Activated CD4-positive, alpha-beta T cell treated with anti-CD3 and anti-CD28 coated beads, Interleukin-2, Interleukin-4, amounts not matched to agents 100 ng/mL and 50 ng/mL, durations not matched to agents 16 hours and 8 hours (primary cell): ENCODE results near the gene FOXL3.
"Not testable (repeated sequence)": the region's sequence is repeated elsewhere in the genome, so short reads cannot be mapped to it uniquely, and the experiment has no call there.

ENCODE experiments used
- DNase-seq: peaks from one replicate; pipeline ENCODE4 v3.0.0-alpha.2; 2020; ENCODE audit warnings: low spot score

Gene FOXL3

DNA sequence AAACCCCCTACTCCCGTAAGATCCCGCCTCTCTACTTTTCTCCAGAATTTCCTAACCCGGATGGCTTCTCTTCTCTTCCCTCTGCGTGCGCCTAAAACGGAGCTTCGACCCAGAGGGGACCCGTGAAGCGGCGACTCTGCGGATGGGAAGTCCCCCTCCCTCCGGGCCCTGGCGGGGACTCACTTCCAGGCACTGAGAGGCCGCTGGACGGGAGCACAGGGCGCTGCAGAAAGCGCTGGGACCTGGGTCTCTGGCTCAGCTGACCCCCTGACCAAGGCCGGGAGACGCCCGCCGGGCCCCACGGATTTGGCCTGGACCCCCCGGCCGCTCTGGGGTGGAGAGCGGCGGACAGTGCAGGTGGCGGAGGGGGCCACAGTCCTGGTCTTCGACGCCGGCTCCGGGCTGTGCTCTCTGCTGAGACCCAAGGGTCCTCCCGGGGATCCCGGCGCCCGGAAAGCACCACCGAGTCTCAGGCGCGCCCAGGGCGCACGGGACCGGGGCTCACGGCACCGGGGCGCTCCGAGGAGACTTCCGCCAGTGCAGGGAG lies 688 bp upstream of the FOXL3 start:
- DNase-seq, result no peak

DNA sequence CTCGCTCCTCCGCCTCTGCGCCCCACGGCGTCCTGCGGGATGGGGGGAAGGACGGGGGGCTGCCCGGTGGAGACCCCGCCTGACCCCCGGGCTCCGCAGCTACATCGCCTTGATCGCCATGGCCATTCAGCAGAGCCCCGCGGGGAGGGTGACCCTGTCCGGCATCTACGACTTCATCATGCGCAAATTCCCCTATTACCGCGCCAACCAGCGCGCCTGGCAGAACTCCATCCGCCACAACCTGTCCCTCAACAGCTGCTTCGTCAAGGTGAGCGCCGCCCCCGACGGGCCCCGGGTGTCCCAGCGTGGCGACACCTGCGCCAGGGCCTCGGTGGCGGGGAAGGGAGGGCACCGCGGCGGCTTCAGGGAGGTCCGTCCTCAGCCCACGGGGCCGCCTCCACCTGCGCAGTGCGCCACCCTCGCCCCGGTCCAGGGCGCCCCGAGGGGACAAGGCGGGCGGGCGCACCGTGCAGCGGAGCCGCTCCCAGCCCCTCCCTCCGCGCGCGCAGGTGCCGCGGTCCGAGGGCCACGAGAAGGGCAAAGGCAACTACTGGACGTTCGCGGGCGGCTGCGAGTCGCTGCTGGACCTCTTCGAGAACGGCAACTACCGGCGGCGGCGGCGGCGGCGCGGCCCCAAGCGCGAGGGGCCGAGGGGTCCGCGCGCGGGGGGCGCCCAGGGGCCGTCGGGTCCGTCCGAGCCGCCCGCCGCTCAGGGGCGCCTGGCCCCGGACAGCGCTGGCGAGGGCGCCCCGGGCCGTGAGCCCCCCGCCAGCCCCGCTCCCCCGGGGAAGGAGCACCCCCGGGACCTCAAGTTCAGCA lies 793 bp downstream of the FOXL3 start:
- DNase-seq, result no peak

DNA sequence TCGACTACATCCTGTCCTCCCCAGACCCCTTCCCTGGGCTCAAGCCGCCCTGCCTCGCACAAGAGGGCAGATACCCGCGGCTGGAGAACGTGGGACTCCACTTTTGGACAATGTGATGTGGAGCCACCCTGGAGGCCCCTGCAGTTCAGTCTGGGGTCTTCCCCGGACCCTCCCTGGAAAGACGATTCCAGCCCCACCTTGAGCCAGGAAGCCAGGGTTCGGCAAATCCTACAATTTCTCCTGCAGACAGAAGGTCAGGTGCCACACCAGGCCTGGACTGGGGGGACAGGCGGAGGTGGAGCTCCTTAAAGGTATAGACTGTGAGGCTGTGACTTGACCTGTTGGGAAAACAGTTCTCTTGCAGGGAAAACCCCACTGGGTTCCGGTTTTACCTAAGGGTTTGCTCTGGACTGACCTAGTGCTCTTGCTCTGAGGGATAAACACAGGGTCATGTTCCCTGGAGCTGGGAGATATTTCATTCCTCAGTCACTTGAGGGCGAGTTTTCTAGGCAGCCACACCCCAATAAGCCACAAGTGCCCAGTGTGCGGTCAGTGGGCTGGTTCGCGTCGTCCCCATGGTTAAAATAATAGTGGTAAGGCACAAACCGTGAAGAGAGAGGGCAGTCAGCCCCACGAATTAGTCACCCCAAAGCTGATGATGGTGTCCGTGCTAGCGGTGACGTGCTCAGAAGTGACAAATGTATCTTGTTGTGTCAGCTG lies 1.6 kb downstream of the FOXL3 start:
- DNase-seq, result no peak

DNA sequence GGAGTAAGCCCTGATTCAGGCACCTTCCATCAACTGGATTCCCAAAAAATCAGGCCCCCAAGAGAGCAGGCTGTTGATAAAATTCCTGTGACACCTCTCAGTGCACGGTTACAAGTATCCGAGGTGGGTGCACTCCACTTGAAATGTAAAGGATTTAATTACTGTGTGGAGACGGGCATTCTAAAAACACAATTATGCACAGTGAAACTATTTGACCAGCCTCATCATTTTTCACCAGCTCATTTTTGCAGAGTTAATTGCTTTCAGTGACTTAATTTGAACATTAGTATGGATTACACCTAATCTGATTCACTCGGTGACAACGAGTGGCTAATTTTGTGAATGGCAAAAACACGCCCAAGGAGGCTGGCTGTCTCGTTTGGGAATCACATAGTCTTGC lies 2.3 kb downstream of the FOXL3 start:
- no peak for DNase-seq

DNA sequence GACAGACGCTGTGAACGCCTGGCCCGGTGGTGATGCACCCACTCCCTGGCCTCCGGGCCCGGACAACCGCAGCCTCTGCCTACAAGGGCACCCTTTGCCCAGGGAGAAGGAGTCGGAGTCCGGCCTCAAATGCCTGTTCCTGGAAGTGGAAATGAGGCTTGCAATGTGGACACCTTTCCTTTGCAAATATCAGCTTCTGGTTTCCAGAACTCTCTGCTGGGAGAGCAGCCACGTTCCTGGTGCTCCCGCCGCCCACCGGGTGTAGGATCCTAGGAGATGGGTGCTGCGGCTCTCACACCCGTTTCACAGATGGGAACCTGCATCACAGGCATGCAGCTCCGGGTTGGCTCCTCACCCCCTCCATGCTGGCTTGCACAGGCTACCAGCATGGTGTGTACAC lies 2.9 kb downstream of the FOXL3 start:
- DNase-seq, result no peak

DNA sequence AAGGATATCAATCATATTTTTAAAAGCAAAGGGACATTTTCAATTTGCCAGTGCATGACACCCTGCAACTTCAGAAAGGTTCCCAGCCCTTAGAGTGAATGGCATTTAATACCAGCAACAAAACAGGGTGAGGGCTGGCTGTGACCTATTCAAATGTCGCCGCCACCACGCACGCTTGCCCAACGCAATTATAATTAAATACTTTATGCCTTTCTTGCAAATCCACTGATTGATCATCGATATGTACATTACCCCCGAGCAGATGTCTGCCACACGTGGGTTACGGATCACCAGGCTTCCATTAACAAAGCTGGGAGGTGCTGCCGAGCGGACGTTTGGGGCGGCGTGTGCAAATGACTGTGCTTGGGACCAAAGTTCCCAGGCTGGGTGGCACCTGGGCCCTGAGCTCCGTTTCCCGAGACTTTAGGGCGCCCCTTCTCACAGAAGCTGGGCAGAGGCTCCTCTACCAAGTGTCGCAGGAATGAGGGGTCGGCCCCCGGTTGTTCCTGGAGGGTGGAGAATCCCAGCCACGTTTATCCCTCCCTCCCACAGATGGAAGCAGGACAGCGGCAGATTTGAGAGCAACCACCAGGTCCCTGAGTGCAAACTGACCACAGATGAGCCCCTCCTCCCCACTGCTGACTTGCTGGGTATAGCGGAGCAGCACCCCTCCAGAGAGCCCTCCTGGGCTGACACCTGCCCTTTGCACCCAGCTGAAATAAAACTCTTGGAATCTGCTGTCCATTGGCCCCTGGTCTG lies 3.9 kb downstream of the FOXL3 start:
- no peak for DNase-seq

DNA sequence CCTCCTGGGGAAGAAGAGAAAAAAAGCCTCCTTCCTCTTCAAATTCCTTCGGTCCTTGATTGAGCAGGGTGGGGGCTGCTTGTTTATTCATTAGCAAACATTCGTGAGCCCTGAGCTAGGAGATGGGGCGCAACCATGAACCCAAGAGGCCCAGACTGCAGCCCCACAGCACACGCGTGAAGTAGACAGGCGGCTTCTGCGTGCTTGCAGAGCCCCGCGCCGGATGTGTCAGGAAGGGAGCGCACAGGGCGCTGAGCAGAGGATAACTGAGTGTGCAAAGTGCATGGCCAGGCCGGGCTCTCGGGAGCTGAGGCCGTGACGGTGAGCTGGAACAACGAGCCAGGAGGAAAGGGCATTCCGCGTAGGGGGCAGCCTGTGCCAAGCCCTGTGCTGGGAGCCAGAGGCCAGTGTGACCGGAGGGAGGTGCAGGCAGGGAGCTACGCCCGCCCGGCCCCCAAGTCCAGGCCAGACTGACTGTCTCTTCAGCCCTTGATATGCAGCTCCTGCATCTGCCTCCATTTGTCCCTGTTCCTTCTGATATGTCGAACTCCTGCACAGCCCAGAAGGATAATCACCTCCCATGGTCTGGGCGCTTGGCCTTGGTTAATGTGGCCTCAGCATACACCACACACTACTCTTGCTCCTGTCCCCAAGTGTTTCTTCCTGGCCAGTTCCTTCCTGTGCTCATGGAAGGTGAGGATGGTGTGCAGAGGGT lies 4.6 kb downstream of the FOXL3 start:
- DNase-seq, result no peak

DNA sequence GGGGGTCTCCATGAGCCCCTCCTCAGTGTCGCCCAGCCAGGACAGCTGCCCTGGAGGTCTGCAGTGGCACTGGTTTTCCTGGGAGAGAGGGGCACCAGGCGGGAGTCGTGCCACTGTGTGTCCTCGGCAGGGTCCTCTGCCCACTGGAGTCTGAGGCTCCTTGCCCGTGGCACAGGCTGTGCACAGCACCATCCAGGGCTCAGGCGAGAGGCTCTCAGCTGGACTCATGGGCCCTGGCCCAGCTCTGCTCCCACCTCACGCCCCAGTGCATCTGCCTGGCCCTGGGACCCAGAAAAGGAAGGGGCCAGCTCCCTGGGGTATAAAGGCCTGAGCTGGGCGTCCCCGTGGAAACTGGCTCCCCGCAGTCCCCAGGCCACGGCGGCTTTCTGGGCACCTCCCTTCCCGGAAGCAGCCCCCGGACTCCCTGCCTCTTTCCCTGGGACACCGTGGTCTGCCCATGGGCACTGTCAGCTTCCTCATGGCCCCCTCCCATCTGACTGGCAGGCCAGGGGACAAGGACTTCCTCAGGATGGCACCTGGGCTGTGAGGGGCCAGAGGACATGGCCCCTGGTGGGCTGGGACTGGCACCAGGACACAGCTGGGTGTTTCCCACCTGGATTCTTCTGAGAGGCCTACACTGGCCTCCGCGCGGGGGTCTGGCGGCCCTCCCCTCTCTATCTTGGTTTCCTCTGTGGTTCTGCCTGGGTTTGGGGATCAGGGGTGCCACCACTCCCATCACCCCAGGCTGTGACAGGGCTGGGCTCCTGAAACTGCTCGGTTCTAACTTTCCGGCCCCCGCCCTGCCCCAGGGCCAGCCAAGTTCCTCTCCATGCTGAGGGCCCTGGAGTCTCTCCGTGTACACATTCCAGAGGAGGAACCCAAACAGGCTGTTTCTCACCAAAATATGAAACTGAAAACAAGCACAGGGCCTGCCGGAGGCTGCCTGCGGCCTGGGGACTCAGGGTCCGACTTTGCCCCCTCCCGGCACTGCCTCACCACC lies 5.5 kb downstream of the FOXL3 start:
- no peak for DNase-seq

DNA sequence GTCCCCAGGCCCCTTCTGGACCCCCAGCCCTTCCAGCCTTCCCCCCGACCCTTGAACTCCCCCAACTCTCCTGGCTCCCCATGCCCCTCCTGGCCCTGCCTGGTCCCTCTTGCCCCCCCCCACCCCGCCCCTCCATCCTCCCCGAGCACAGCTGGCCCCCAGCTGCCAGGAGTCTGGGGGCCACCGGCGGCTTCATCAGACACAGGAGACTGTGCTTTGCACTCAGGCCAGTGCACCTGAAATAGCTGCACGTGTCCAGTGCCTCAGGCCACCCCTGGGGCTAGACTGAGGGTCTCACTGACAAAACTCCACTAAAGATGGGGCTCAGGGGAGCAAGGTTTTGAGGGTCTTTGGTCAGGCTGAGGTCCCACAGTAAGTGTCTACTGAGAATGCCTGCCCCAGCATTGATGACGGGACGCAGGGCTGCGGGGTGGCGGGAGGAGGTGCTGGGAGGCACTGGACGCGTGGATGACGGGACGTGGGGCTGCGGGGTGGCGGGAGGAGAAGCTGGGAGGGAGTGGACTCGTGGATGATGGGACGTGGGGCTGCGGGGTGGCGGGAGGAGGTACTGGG lies 6.5 kb downstream of the FOXL3 start:
- DNase-seq, result no peak

DNA sequence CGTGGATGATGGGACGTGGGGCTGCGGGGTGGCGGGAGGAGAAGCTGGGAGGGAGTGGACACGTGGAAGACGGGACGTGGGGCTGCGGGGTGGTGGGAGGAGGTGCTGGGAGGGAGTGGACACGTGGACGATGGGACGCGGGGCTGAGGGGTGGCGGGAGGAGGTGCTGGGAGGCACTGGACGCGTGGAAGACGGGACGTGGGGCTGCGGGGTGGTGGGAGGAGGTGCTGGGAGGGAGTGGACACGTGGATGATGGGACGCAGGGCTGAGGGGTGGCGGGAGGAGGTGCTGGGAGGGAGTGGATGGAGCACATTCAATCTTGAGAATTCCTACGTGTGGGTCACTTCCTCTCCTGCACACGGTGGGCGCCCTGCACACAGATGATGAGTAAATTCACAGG lies 7.2 kb downstream of the FOXL3 start:
- DNase-seq, result not testable (repeated sequence)

DNA sequence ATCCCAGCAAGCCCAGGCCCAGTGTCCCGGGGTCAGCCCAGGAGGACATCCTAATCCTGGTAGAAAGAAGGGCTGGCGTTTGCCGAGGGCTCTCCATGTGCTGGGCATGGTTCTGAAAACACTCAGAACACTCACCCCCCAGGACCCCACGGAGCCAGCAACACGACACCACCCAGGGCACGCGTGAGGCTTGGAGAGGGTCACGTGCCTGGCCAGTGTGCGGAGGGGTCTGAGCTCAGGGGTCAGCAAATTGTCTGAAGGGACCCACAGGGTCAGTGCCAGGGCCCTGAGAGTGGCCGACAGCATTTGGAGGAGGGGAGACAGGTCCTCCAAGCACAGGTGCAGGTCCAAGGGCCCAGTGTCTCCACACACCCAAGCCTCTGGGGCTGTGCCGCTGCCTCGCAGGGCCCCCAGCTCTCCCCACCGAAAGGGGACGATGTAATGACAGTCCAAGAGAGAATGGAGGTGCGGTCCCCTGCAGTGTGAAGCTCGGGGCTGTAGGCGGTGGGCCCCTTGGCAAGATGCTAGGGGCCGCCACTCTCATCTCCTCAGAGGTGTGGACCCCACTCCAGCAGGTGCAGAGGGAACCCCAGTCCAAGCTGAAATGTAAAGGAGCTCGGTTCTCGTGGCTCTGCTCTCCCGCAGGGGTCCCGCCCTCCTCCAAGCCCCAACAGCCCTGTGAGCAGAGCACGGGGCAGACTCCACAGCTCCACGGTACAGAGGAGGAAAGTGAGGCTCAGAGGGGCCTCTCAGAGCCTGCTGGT lies 7.8 kb downstream of the FOXL3 start:
- DNase-seq, result no peak

DNA sequence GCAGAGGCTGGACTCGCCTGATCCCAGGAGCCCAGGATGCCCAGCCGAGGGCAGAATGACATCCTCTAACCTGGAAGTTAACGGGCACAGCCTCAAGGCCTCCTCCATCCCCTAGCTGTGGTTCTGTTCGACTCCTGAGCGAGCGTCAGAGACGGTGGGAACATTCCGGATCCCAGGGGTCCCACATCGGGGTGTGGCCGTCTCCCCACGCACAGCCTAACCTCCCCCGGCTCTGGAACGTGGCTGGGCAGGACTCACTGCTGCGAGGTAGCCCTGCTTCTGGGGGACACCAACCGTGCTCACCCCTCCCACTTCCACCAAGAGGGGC lies 8.4 kb downstream of the FOXL3 start:
- DNase-seq, result no peak

DNA sequence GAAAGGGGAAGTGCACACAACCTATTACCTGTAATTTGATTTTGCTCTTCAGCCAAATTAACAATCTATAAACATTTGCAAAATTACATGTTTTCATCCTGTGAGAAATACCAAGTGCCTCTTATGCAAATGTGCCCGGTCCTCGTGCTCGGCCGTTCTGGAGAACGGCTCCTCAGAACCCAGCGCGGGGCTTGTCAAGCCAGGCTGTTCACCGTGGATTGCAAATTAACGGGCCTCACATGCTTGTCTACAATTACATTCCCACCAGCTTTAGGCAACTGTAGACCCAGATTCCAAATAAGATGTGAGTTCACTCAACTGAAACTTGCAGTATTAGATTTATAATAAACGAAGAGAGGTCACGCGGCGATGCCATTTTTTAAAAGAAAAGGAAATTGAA lies 8.8 kb downstream of the FOXL3 start:
- DNase-seq, result no peak

DNA sequence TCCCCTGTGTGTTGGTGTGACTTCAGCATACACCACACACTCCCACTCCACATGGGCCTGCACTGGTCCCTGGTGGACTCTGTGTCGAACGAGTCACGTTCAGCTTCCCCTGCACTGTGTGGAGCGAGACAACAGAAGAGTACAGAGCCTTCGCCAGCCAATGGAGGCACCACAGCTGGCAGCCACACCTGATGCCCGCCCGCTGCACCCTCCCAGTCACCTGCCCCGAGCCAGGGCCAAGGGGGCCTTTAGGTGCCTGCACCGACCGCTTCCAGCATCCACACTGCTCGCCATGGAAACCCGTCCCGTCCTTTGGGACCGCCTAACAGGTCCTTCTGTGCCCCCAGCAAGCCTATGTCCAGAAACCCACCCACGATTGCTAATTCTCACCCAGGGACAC lies 9.2 kb downstream of the FOXL3 start:
- no peak for DNase-seq

DNA sequence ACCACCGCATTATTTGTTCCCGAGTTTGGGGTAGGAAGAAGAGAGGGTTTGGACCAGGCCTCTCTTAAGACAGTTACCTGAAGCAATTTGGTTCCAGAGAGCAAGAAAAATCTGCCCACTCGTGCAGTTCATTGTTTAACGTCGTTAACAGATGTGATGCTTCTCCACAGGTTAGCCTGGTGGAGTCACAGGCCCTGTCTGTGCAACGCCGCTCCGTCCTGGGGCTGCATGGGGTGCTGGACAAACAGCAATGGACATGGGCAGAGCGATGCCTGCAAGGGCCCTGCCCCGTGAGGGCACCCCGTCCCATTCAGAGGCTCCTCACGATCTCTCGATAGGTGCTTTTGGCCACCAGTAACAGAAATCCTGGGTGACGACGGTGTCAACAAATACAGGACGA lies 9.7 kb downstream of the FOXL3 start:
- DNase-seq, result no peak

DNA sequence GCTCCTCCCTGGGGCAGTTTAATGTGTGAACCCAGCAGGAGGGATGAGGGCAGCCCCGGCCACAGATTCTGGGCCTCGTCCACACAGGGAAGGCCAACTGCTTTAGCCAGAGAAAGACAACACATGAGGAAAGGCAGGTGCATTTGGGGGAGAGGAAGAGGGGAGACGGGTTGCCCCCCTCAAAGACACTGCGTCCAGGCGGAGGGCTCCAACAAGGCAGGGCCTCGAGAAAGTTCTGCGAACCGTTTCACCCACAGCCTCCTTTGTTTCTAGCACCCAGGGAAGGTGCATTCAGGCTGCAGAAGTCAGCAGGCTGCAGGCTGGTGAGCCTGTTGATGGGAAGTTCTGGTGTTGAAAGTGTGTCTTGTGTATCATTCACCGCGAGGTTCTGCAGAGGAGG lies 10.1 kb downstream of the FOXL3 start:
- DNase-seq, result no peak

DNA sequence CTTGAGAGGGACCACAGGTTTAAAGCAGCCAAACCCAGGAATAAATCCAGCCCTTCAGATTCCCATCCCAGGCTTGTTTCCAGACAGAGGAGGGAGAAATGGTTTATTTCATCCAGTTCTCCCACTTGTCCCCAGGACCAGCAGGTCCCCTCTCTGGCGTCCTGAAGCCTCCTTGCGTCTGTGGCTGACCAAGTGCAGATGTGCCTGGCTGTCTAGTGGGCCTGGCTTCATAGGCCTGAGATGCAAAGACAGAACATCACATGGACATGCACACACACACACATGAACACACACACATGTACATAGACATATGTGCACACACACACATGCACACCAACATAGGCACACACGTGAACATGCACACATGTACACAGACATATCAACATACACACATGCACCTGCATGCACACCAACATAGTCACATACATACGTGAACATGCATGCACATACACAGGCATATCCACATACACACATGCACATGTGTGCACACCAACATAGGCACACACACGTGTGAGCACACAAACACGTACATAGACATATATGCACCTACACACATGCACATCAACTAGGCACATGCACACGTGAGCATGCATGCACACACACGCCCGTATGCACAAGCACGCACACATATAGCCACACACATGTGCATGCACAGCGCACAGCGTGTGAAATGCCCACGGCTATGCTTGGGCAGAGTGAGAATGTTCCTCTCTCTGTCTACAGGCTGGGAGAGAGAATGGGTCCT lies 10.7 kb downstream of the FOXL3 start:
- DNase-seq, result no peak

DNA sequence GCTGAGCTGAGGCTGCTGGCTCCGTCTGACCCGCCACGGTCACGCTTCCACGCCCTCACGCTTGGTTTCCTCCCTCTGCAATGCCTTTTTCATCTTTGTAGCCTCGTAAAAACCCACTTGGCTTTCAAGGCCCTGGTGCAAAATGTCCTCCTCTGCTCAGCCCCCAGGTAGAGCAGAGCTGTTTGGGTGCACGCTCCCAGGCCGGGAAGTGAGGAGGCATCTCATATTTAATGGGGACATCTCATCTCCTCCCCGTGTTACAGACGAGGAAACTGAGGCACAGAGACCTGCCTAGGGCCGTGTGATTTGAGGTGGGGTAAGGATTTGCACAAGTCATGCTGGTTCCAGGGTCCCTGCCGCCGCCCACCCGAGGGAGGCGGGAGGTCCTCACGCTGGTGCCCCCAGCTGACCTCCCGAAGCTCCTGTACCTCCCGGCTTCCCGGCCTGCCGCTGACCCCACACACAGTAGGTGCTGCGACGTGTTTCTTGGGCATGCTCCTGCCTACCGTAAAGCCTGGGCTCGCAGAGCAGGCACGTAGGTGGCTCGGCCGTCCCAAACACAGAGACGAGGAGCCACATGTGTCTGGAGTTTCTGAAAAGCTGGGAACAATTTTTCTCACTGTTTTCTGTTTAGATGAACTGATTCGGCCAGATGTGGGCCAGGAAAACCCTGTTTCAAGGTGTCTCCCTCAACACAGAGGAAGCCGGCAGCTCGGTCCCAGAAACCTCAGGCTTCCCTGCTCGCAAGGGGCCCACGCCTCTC lies 11.5 kb downstream of the FOXL3 start:
- no peak for DNase-seq
